ENCODE data around the gene ID4. TPM values are rescaled to one million over a fixed set of nuclear protein-coding genes. Genes with fewer than 3 reads are reported as not detected.

ID4 gene
- total RNA-seq, 1 donor from 2014 or later, result not detected

- Mint-ChIP-seq H3K27me3 (ENCODE audit: insufficient read depth) (no peaks in the 10 kb centered on the region), H3K4me3 (no peak overlapping the region), H3K4me1 (ENCODE audit: low read depth) (no peaks in the 10 kb centered on the region), H3K27ac (no peak overlapping the region), H3K9me3 (no peaks in the 10 kb centered on the region), H3K36me3 (ENCODE audit: low read depth) (no peaks in the 10 kb centered on the region)
- intact Hi-C loops (cut with micrococcal nuclease), result no loop called here
- DNase-seq (ENCODE audit: low spot score), result no peak
Observed at GRCh38 chr6:19876672-19877071, 39.5 kb downstream of the ID4 start.

GRCh38 chr6:19879663-19880062, 42.5 kb downstream of the ID4 start:
- no peak overlapping the region for H3K27ac Mint-ChIP-seq
- no peaks in the 10 kb centered on the region for H3K27me3 Mint-ChIP-seq (ENCODE audit: insufficient read depth)
- DNase-seq (ENCODE audit: low spot score), result no peak
- no peaks in the 10 kb centered on the region for H3K9me3 Mint-ChIP-seq
- intact Hi-C loops (cut with micrococcal nuclease), result no loop called here
- H3K36me3 Mint-ChIP-seq (ENCODE audit: low read depth), result no peaks in the 10 kb centered on the region
- no peaks in the 10 kb centered on the region for H3K4me1 Mint-ChIP-seq (ENCODE audit: low read depth)
- H3K4me3 Mint-ChIP-seq, result no peak overlapping the region

GRCh38 chr6:19880066-19880465, 42.9 kb downstream of the ID4 start:
- no peaks in the 10 kb centered on the region for H3K4me1 Mint-ChIP-seq (ENCODE audit: low read depth)
- H3K9me3 Mint-ChIP-seq, result no peaks in the 10 kb centered on the region
- DNase-seq (ENCODE audit: low spot score), result no peak
- intact Hi-C loops (cut with micrococcal nuclease), result no loop called here
- no peak overlapping the region for H3K4me3 Mint-ChIP-seq
- H3K27ac Mint-ChIP-seq, result no peak overlapping the region
- no peaks in the 10 kb centered on the region for H3K27me3 Mint-ChIP-seq (ENCODE audit: insufficient read depth)
- H3K36me3 Mint-ChIP-seq (ENCODE audit: low read depth), result no peaks in the 10 kb centered on the region

- H3K4me1 Mint-ChIP-seq (ENCODE audit: low read depth), result no peaks in the 10 kb centered on the region
- no peaks in the 10 kb centered on the region for H3K9me3 Mint-ChIP-seq
- H3K27me3 Mint-ChIP-seq (ENCODE audit: insufficient read depth), result no peaks in the 10 kb centered on the region
- intact Hi-C loops (cut with micrococcal nuclease), result no loop called here
- no peaks in the 10 kb centered on the region for H3K36me3 Mint-ChIP-seq (ENCODE audit: low read depth)
- no peak overlapping the region for H3K4me3 Mint-ChIP-seq
- H3K27ac Mint-ChIP-seq, result no peak overlapping the region
- DNase-seq (ENCODE audit: low spot score), result no peak
Observed at GRCh38 chr6:19891451-19891850, 54.3 kb downstream of the ID4 start.
